ENCODE results near the gene SEC14L5. TPM values are rescaled to one million over a fixed set of nuclear protein-coding genes. Genes with fewer than 3 reads are reported as not detected.
"Not testable (repeated sequence)": the region's sequence is repeated elsewhere in the genome, so short reads cannot be mapped to it uniquely, and the experiment has no call there.

SEC14L5 gene
- total RNA-seq, 1 donor from 2014 or later, result under 0.01 TPM

- DNase-seq (ENCODE audit: low read depth in 2 of 2), result not testable (repeated sequence)
Observed at GRCh38 chr16:4929619-4930018, 28.5 kb upstream of the SEC14L5 start.

- DNase-seq (ENCODE audit: low read depth in 2 of 2), result no peak
Observed at GRCh38 chr16:4931381-4931780, 26.7 kb upstream of the SEC14L5 start.

GRCh38 chr16:4933433-4933832 is 24.7 kb upstream of the SEC14L5 start:
- no peak for DNase-seq (ENCODE audit: low read depth in 2 of 2)

- DNase-seq (ENCODE audit: low read depth in 2 of 2), result no peak
Observed at GRCh38 chr16:4933871-4934395, 24.2 kb upstream of the SEC14L5 start.

- no peak for DNase-seq (ENCODE audit: low read depth in 2 of 2)
Observed at GRCh38 chr16:4934591-4934990, 23.5 kb upstream of the SEC14L5 start.

- no peak for DNase-seq (ENCODE audit: low read depth in 2 of 2)
Observed at GRCh38 chr16:4935241-4935855, 22.8 kb upstream of the SEC14L5 start.

GRCh38 chr16:4936181-4936990 is 21.7 kb upstream of the SEC14L5 start:
- no peak for DNase-seq (ENCODE audit: low read depth in 2 of 2)

- peak in 1 of 2 donors; percentile 38 for DNase-seq (ENCODE audit: low read depth in 2 of 2)
Observed at GRCh38 chr16:4936991-4937781, 20.9 kb upstream of the SEC14L5 start, which contains the start of gene PPL. Gene PPL, minus strand, starts transcription at chr16:4937148. Its CDS starts 103 bp downstream, at chr16:4937045.

GRCh38 chr16:4937782-4938682 is 20.1 kb upstream of the SEC14L5 start:
- no peak for DNase-seq (ENCODE audit: low read depth in 2 of 2)

GRCh38 chr16:4938683-4939030 is 19.5 kb upstream of the SEC14L5 start:
- DNase-seq (ENCODE audit: low read depth in 2 of 2), result no peak

GRCh38 chr16:4940719-4941118 is 17.4 kb upstream of the SEC14L5 start:
- no peak for DNase-seq (ENCODE audit: low read depth in 2 of 2)

- DNase-seq (ENCODE audit: low read depth in 2 of 2), result no peak
Observed at GRCh38 chr16:4942481-4942880, 15.6 kb upstream of the SEC14L5 start.

- peak; percentile 78 to 98 for DNase-seq (ENCODE audit: low read depth in 2 of 2)
Observed at GRCh38 chr16:4944333-4945281, 13.5 kb upstream of the SEC14L5 start.

- peak in 1 of 2 donors; percentile 9 for DNase-seq (ENCODE audit: low read depth in 2 of 2)
Observed at GRCh38 chr16:4945560-4946502, 12.3 kb upstream of the SEC14L5 start.

- no peak for DNase-seq (ENCODE audit: low read depth in 2 of 2)
Observed at GRCh38 chr16:4946917-4947316, 11.2 kb upstream of the SEC14L5 start.

GRCh38 chr16:4947722-4948503 is 10.2 kb upstream of the SEC14L5 start:
- peak in 1 of 2 donors; percentile 16 for DNase-seq (ENCODE audit: low read depth in 2 of 2)

- DNase-seq (ENCODE audit: low read depth in 2 of 2), result no peak
Observed at GRCh38 chr16:4948903-4949766, 9.0 kb upstream of the SEC14L5 start.
